Right lung (tissue), 5 donors: Measurements from ENCODE around the gene NHSL1. TPM values are rescaled to one million over a fixed set of nuclear protein-coding genes. Genes with fewer than 3 reads are reported as not detected.

Source experiments
- DNase-seq, 2 donors: peaks; one replicate each; pipeline ENCODE4 v3.0.0-alpha.2; 2013
- polyA plus RNA-seq, 5 donors: library from polyadenylated mRNA; unstranded; fragments of 120-200 nt; gene quantifications; one replicate each; pipeline versions ENCODE4 v1.2.1 to v1.2.3, GENCODE V29; 2013; ENCODE audit warnings: inconsistent platforms in 1 of 5, low replicate concordance in 1 of 5; ENCODE audit not compliant: insufficient read length in 5 of 5, insufficient read depth in 1 of 5

The NHSL1 gene
- polyA plus RNA-seq, 5 donors, result 60.5 to 89.0 (median 64.2) TPM

GRCh38 chr6:138403324-138403800, 95.9 kb downstream of the NHSL1 start:
- peak; percentile 34 to 50 for DNase-seq

- no peak for DNase-seq
Measured at GRCh38 chr6:138402838-138403187, 96.5 kb downstream of the NHSL1 start.

GRCh38 chr6:138401960-138402837, 97.1 kb downstream of the NHSL1 start:
- DNase-seq, result no peak

GRCh38 chr6:138400326-138400725, 99.0 kb downstream of the NHSL1 start:
- no peak for DNase-seq

GRCh38 chr6:138397128-138398122, 101.9 kb downstream of the NHSL1 start:
- DNase-seq, result no peak

- no peak for DNase-seq
Measured at GRCh38 chr6:138396709-138397108, 102.6 kb downstream of the NHSL1 start.

- DNase-seq, result no peak
Measured at GRCh38 chr6:138393871-138394783, 105.2 kb downstream of the NHSL1 start.

GRCh38 chr6:138389551-138389950, 109.7 kb downstream of the NHSL1 start:
- no peak for DNase-seq

- no peak for DNase-seq
Measured at GRCh38 chr6:138387577-138388368, 111.5 kb downstream of the NHSL1 start.

- no peak for DNase-seq
Measured at GRCh38 chr6:138386897-138387296, 112.4 kb downstream of the NHSL1 start.

- DNase-seq, result no peak
Measured at GRCh38 chr6:138383776-138384175, 115.5 kb downstream of the NHSL1 start.

- no peak for DNase-seq
Measured at GRCh38 chr6:138382498-138383265, 116.6 kb downstream of the NHSL1 start.

- DNase-seq, result no peak
Measured at GRCh38 chr6:138378463-138378862, 120.8 kb downstream of the NHSL1 start.

GRCh38 chr6:138377844-138378243, 121.5 kb downstream of the NHSL1 start, which contains the start of gene SMIM28:
SMIM28 (plus strand) TSS chr6:138377905; CDS start chr6:138378073, 168 bp downstream.
- DNase-seq, result no peak

- no peak for DNase-seq
Measured at GRCh38 chr6:138377042-138377441, 122.3 kb downstream of the NHSL1 start.

GRCh38 chr6:138374815-138375214, 124.5 kb downstream of the NHSL1 start:
- no peak for DNase-seq

- DNase-seq, result no peak
Measured at GRCh38 chr6:138374230-138374629, 125.1 kb downstream of the NHSL1 start.

GRCh38 chr6:138372711-138373463, 126.4 kb downstream of the NHSL1 start:
- DNase-seq, result no peak
